ENCODE data around the gene FHOD3. TPM values are rescaled to one million over a fixed set of nuclear protein-coding genes. Genes with fewer than 3 reads are reported as not detected.

Gene FHOD3
- total RNA-seq, 1 donor = not detected

- H3K4me3 ChIP-seq (ENCODE audit: low read length) = no peak overlapping the region
- no peaks in the 10 kb centered on the region for H3K4me1 ChIP-seq (ENCODE audit: insufficient read depth, low read length)
- no peaks in the 10 kb centered on the region for H3K9me3 ChIP-seq (ENCODE audit: low read depth, low read length)
- no peaks in the 10 kb centered on the region for H3K27me3 ChIP-seq (ENCODE audit: insufficient read depth, low read length)
Observed at GRCh38 chr18:36582988-36583745, 285.7 kb downstream of the FHOD3 start.

- Histone ChIP-seq H3K9me3 (ENCODE audit: low read depth, low read length) (no peaks in the 10 kb centered on the region), H3K4me3 (ENCODE audit: low read length) (no peak overlapping the region), H3K4me1 (ENCODE audit: insufficient read depth, low read length) (no peaks in the 10 kb centered on the region)
Observed at GRCh38 chr18:36589857-36590543, 292.5 kb downstream of the FHOD3 start.

DNA sequence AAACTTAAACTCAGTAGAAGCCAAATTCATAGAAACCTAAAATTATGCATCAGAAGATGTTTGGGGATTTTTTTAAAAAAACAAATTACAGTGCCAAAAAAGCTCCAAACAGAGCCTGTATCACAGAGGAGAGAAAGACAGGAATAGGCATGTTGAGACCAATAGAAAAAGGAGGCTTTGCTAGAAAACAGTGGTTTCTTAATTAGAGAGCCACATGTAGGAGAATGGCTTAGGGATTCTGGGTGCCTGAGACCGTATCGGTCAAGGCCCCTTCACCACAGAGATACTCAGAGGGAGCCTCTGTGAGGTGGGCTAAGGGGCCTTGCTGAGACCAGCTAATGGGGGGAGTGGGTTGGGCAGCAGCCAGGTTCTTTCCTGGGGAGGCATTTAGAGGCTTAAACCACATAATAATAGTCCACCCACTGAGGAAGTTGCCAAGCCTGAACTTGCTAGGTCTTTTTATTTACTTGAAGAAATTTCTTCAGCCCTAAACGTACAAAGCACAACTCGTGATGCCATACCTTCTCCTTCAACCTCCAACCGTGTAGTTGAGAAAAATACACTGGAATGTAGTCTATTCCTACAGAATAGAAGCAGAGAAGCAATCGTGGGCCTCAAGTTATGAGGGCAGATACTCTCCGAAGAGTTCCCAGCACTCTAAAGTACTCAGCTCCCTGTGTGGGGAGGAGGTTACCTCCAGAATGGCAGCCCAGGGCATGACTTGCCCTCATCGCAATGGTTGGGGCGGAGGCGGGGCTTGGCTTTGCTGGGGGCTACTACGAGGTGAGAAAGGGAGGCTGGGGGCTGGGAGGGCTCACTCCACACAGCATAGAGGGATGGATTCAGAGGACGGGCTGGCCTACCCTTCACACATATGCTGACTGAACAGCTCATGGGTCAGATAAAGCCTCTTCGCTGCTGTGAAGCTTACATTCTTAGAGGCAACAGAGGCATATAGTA lies 293.4 kb downstream of the FHOD3 start:
- no peaks in the 10 kb centered on the region for H3K9me3 ChIP-seq (ENCODE audit: low read depth, low read length)
- H3K27me3 ChIP-seq (ENCODE audit: insufficient read depth, low read length) = no peaks in the 10 kb centered on the region

More at GRCh38 chr18:36589857-36590543, 292.5 kb downstream of the FHOD3 start:
- no peaks in the 10 kb centered on the region for H3K27me3 ChIP-seq (ENCODE audit: insufficient read depth, low read length)

DNA sequence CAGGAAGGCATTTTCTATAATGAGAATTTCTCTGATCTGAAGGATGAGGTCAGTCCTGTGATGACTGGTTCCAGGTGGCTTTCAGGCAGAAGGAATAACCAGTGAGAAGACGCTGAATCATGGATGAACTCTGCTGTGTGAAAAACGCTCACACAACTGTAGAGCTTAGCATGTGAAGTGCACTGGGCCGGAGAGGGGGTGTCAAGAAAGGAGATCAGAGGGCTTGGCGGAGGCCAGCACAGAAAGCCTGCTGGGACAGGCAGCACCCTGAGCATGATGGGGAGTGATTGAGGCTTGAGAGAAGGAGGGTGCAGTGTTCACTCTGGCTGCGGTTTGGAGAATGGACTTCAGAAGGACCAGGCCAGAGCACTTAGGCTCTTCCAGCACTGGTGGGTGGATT lies 294.8 kb downstream of the FHOD3 start:
- H3K4me1 ChIP-seq (ENCODE audit: insufficient read depth, low read length) = no peaks in the 10 kb centered on the region
- no peak overlapping the region for H3K4me3 ChIP-seq (ENCODE audit: low read length)
- H3K9me3 ChIP-seq (ENCODE audit: low read depth, low read length) = no peaks in the 10 kb centered on the region
- no peaks in the 10 kb centered on the region for H3K27me3 ChIP-seq (ENCODE audit: insufficient read depth, low read length)

More for the DNA sequence above, 293.4 kb downstream of the FHOD3 start:
- H3K4me3 ChIP-seq (ENCODE audit: low read length) = no peak overlapping the region
- no peaks in the 10 kb centered on the region for H3K4me1 ChIP-seq (ENCODE audit: insufficient read depth, low read length)

GRCh38 chr18:36593001-36593400 lies 295.5 kb downstream of the FHOD3 start:
- H3K9me3 ChIP-seq (ENCODE audit: low read depth, low read length) = no peaks in the 10 kb centered on the region
- no peaks in the 10 kb centered on the region for H3K4me1 ChIP-seq (ENCODE audit: insufficient read depth, low read length)
- H3K27me3 ChIP-seq (ENCODE audit: insufficient read depth, low read length) = no peaks in the 10 kb centered on the region
- H3K4me3 ChIP-seq (ENCODE audit: low read length) = no peak overlapping the region

DNA sequence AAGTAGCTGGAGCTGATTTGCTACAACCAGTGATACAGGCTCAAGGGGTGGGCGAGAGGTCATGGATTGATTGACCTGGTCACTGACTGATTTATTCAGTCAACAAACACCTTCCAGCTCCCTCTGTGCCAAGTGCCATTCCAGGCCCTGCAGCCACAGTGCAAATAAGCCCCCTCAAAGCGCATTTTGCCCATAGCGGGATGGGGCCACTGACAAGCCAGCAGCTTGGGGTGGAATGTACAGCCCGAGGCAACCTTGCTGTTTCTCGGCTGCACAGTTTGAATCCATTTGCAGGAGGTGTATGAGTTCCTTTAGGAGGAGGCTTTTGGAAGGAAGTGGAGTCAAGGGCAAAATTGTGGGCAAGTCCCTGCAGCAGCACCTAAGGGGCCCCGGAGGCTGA lies 296.1 kb downstream of the FHOD3 start:
- no peaks in the 10 kb centered on the region for H3K9me3 ChIP-seq (ENCODE audit: low read depth, low read length)

DNA sequence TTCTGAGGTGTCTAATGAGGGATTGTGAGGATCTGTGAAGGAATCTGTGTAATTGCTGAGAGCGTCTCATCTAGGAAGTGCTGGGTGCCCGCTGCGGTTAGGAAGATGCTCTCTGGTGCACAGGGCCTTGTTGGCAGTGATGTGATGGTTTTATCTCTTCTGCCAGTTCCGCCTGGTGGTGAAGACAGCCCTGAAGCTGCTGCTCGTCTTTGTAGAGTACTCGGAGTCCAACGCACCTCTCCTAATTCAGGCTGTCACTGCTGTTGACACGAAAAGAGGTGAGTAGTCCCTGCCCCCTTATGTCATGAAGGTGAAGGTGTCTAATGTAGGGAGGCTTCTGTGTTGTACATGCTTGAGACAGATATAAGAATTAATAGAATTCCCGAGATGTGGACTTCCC lies 297.1 kb downstream of the FHOD3 start:
- Histone ChIP-seq H3K27me3 (ENCODE audit: insufficient read depth, low read length) (no peaks in the 10 kb centered on the region), H3K4me1 (ENCODE audit: insufficient read depth, low read length) (no peaks in the 10 kb centered on the region), H3K4me3 (ENCODE audit: low read length) (no peak overlapping the region), H3K9me3 (ENCODE audit: low read depth, low read length) (no peaks in the 10 kb centered on the region)

More for the DNA sequence above, 296.1 kb downstream of the FHOD3 start:
- Histone ChIP-seq H3K27me3 (ENCODE audit: insufficient read depth, low read length) (no peaks in the 10 kb centered on the region), H3K4me1 (ENCODE audit: insufficient read depth, low read length) (no peaks in the 10 kb centered on the region), H3K4me3 (ENCODE audit: low read length) (no peak overlapping the region)

DNA sequence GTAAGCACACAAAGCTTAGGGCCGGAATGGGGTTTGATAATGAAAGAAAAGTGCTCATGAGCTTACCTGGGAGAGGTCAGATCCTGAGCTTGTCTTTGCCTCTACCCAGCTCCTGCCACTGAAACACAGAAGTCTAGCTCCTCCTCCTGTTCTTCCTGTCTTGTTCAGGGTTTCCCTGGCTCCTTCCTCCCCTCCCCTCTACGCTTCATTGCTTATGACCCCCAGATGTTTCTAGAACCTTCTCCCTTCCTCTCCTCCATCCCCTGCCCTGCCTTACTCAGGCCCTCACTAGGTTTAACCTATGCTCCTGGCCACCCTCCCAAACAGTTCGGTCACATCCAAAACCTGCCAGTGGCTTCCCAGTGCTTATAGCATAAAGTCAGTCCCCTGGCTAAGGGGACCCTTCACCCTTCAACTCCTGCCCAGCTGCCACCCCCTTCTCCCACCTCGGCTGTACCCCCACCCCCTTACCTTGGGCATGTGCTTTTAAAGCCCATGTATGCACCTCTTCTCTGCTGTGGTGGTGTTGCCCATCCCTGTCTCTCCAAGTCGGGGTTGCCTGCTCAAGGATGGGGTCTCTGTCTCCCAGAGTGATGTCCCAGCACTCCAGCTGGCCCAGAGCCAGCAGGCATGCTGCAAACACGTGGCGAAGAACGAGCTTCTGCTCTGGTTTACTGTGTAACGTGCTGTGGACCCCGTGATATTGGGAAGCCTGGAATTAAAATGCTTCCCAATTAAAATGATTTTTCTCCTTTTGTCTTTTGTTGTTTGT lies 297.7 kb downstream of the FHOD3 start:
- Histone ChIP-seq H3K27me3 (ENCODE audit: insufficient read depth, low read length) (no peaks in the 10 kb centered on the region), H3K4me3 (ENCODE audit: low read length) (no peak overlapping the region), H3K4me1 (ENCODE audit: insufficient read depth, low read length) (no peaks in the 10 kb centered on the region), H3K9me3 (ENCODE audit: low read depth, low read length) (no peaks in the 10 kb centered on the region)

DNA sequence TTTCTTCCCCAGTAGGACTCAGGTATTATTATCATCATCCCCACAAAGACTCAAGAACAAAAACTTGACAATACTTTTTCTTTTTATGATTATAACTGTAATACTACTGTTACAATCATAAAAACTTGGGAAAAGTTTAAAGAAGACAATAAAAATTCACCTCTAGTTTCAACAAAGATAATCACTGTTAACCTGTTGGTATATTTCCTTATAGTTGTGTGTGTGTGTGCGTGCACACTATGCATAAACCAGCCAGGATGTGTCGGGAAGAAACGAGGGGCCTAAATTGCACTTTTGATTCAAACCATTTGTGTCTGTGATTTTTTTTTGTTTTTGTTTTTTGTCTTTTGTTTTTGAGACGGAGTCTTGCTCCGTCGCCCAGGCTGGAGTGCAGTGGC lies 298.3 kb downstream of the FHOD3 start:
- Histone ChIP-seq H3K9me3 (ENCODE audit: low read depth, low read length) (no peaks in the 10 kb centered on the region), H3K4me1 (ENCODE audit: insufficient read depth, low read length) (no peaks in the 10 kb centered on the region), H3K27me3 (ENCODE audit: insufficient read depth, low read length) (no peaks in the 10 kb centered on the region), H3K4me3 (ENCODE audit: low read length) (no peak overlapping the region)

DNA sequence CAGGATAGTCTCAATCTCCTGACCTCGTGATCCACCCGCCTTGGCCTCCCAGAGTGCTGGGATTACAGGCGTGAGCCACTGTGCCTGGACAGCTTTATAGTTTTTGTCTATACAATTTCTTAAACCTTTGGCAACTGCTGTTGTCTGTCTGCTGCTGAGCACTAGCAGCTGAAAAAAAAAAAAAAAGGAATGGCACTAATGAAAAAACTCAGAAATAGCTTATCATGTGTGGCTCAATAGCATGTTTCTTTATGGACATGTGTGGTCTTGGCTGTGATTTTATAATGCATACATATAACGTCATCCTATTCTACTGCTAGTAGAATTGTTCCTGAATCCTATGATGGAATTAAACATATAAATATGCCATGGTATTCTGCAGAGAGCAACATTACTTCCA lies 300.1 kb downstream of the FHOD3 start:
- no peaks in the 10 kb centered on the region for H3K4me1 ChIP-seq (ENCODE audit: insufficient read depth, low read length)
- no peaks in the 10 kb centered on the region for H3K27me3 ChIP-seq (ENCODE audit: insufficient read depth, low read length)
- no peaks in the 10 kb centered on the region for H3K9me3 ChIP-seq (ENCODE audit: low read depth, low read length)
- H3K4me3 ChIP-seq (ENCODE audit: low read length) = no peak overlapping the region

GRCh38 chr18:36600548-36600947 lies 303.0 kb downstream of the FHOD3 start:
- Histone ChIP-seq H3K4me3 (ENCODE audit: low read length) (no peak overlapping the region), H3K27me3 (ENCODE audit: insufficient read depth, low read length) (no peaks in the 10 kb centered on the region), H3K9me3 (ENCODE audit: low read depth, low read length) (no peaks in the 10 kb centered on the region), H3K4me1 (ENCODE audit: insufficient read depth, low read length) (no peaks in the 10 kb centered on the region)

GRCh38 chr18:36601316-36601715 lies 303.8 kb downstream of the FHOD3 start:
- Histone ChIP-seq H3K27me3 (ENCODE audit: insufficient read depth, low read length) (no peaks in the 10 kb centered on the region), H3K4me3 (ENCODE audit: low read length) (no peak overlapping the region), H3K4me1 (ENCODE audit: insufficient read depth, low read length) (no peaks in the 10 kb centered on the region), H3K9me3 (ENCODE audit: low read depth, low read length) (no peaks in the 10 kb centered on the region)

DNA sequence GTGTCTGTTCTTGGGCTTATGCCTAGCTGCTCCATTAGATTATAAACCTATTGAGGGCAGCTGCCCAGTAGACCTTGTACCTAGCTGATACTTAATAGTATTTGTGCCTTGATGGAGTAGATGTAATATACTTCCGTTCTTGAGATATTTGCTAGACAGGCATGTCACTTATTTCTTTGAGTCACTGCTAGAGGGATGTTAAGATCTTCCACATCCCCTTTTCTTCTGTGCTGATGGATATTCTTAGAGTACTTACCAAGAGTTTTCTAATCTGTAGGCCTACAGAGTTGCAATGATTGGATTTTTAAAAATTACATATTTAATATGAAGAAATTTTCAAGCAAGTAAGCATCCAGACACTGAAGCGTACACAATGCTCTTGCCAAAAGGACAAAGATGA lies 304.6 kb downstream of the FHOD3 start:
- H3K4me3 ChIP-seq (ENCODE audit: low read length) = no peak overlapping the region
- H3K9me3 ChIP-seq (ENCODE audit: low read depth, low read length) = no peaks in the 10 kb centered on the region
- no peaks in the 10 kb centered on the region for H3K27me3 ChIP-seq (ENCODE audit: insufficient read depth, low read length)
- H3K4me1 ChIP-seq (ENCODE audit: insufficient read depth, low read length) = no peaks in the 10 kb centered on the region

- Histone ChIP-seq H3K4me1 (ENCODE audit: insufficient read depth, low read length) (no peaks in the 10 kb centered on the region), H3K9me3 (ENCODE audit: low read depth, low read length) (no peaks in the 10 kb centered on the region), H3K27me3 (ENCODE audit: insufficient read depth, low read length) (no peaks in the 10 kb centered on the region), H3K4me3 (ENCODE audit: low read length) (no peak overlapping the region)
Observed at GRCh38 chr18:36602620-36603019, 305.1 kb downstream of the FHOD3 start.

Data from mononuclear cell (primary cell).